Neural cell (in vitro differentiated cells): Measurements from ENCODE around the gene TNFRSF4.

Source experiments
- CTCF ChIP-seq: fragments of 450-650 bp; IDR thresholded peaks from 2 replicates; pipeline ENCODE4 v1.5.1; 2014; ENCODE audit warnings: antibody characterized with exemption, mild to moderate bottlenecking, moderate library complexity; ENCODE audit not compliant: poor library complexity, severe bottlenecking
- EP300 ChIP-seq: fragments of 450-650 bp; conservative IDR thresholded peaks from 2 replicates; pipeline ENCODE4 v1.6.1; 2014; ENCODE audit warnings: antibody characterized with exemption, mild to moderate bottlenecking, moderate library complexity; ENCODE audit not compliant: poor library complexity, severe bottlenecking
- EZH2 ChIP-seq: fragments of 200-600, 300-800 bp; shearing (Covaris generic), sonication (generic); IDR thresholded peaks from 2 replicates; pipeline ENCODE4 v1.6.1; 2014; ENCODE audit warnings: antibody characterized with exemption, low read length, borderline replicate concordance, mild to moderate bottlenecking; ENCODE audit not compliant: insufficient read depth, poor library complexity, severe bottlenecking
- POLR2AphosphoS5 ChIP-seq: IDR thresholded peaks from 2 replicates; pipeline ENCODE4 v1.6.1; 2012
- REST ChIP-seq: IDR thresholded peaks from 2 replicates; pipeline ENCODE4 v1.6.1; 2012; ENCODE audit warnings: borderline replicate concordance
- TAF1 ChIP-seq: IDR thresholded peaks from 2 replicates; pipeline ENCODE4 v1.6.1; 2012; ENCODE audit warnings: low read depth

GRCh38 chr1:1208713-1209433, 5.1 kb downstream of the TNFRSF4 start:
- no peak for TF ChIP-seq CTCF
- no peak for TF ChIP-seq EZH2
- no peak for TF ChIP-seq REST
- TF ChIP-seq POLR2AphosphoS5: no peak
- TF ChIP-seq TAF1: no peak
- TF ChIP-seq EP300: no peak
